CD4-positive, alpha-beta T cell treated with Interleukin-1 beta for 1 hour (primary cell): Measurements from ENCODE around the gene DKK2.

ENCODE experiments used
- DNase-seq, 2 donors: peaks; one replicate each; pipeline ENCODE4 v3.0.0-alpha.2; 2020 to 2022

DKK2 gene

GRCh38 chr4:106907216-106907615 lies 128.9 kb downstream of the DKK2 start:
- no peak for DNase-seq

- DNase-seq: no peak
Measured at GRCh38 chr4:106906728-106907127, 129.4 kb downstream of the DKK2 start.

DNA sequence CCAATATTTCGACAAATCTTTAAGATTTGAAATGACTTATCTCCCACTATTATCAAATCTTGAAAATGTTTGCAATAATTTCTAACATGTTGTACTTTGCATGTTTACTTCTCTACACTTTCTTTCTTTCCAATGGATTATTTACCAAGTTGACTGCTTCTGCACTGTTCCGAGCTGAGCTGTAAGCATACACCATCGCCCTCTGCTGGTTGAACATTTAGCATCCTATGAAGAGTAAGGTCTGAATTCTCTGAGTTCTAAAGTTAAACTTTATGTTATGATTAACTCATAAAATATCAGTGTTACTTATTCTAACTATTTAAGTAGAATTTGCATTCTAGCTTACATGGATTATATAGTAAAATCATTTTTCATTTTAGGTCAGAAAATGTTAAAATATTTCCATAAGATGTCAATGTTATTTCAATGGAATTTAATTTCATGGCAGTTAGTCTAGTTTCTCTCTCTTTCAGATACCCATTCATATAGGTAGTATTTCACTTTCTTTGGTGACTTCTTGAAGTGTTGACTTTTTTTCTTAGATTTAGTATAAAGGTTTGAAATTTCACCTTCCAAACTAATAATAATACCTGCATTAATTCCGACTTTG lies 137.4 kb downstream of the DKK2 start:
- no peak for DNase-seq

- DNase-seq: no peak
Measured at GRCh38 chr4:106893903-106894302, 142.2 kb downstream of the DKK2 start.

DNA sequence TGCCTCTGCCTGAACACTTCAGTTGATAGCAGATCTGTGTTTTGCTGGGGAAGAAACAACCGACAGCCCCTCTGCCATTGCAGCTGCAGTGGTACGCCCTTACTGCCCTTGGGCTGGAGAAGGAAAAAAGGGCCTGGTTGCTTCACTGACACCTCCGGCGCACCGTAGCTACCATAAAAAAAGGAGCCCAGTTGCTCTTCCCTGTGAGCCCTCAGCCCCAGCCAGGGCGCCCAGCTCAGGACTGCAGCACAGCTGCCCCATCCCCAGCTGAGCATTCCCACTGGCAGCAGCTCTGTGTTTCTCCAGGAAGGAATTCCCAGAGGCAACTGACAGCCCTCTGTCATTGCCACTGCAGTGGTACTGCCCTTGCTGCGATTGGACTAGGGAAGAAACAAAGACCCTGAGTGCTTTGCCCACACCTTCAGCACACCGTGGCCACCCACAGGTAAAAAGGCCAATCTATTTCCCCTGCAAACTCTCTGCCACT lies 142.7 kb downstream of the DKK2 start:
- no peak for DNase-seq

DNA sequence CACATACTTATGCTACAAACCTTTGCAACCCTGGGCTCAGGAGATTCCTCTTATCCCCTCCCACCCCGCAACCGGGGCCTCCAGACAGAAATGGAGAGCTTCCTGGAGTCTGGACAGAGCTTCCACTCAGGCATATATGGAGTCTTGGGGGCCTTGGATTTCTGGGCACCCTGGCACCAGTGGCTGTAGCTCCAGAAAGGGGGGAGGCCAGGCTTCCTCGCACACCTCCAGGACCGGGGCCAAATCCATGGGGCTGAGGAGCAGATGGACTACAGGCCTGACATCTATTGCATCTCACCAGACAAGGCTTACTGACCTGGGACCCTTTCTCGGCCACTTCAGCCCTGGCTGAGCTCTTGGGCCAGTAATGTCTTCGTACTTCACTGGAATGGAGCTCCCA lies 143.3 kb downstream of the DKK2 start:
- no peak for DNase-seq

DNA sequence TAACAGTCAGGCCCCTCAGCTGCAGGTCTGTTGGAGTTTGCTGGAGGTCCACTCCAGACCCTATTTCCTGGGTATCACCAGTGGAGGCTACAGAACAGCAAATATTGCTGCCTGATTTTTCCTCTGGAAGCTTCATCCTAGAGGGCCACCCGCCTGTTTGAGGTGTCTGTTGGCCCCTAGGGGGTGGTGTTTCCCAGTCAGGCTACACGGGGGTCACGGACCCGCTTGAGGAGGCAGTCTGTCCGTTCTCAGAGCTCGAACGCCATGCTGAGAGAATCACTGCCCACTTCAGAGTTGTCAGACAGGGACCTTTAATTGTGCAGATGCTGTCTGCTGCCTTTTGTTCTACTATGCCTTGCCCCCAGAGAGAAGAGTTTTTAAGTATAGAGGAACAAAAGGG lies 160.8 kb downstream of the DKK2 start:
- no peak for DNase-seq
